ENCODE measurements around the gene MBNL2. TPM values are rescaled to one million over a fixed set of nuclear protein-coding genes. Genes with fewer than 3 reads are reported as not detected.

The MBNL2 gene
- total RNA-seq, 1 donor from 2014 or later, result 27.2 TPM

DNA sequence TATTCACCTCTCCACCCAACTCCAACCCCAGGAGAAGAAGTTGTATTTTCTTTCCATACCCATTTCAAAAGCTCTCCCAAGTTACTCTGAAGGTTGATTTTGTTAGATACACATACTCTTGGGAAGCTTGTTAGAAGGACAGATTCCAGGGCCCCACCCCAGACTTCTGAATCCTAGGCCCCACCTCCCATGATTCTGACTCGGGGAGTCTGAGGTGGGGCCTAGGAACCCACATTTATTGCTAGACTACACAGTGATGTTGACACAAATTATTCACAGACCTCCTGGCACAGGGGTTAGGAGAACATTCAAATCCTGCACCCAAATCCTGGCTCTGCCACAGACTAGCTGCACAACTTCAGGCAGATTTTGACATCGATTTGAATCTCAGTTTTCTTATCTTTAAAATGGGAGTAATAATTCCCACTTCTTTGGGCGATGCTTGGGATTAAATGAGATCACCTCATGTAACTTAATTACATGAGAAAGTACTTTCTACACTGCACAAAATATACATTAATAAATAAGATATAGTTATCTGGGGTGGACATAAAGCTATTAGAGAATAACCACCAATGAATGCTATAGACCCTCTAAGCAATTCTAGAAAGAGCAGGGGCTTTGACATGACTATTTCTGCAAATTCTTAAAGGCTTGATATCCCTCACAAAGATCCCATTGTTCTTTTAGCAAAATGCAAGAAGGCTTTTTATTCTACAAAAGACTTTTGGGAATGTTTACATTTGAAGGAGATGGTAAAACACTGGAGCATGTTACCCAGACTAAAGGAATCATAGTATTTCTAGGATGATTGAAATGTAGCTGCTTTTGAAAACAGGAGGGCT lies 18.0 kb downstream of the MBNL2 start:
- peaks cover 41% of the 10 kb centered on the region for H3K36me3 Mint-ChIP-seq (ENCODE audit: low read depth)

DNA sequence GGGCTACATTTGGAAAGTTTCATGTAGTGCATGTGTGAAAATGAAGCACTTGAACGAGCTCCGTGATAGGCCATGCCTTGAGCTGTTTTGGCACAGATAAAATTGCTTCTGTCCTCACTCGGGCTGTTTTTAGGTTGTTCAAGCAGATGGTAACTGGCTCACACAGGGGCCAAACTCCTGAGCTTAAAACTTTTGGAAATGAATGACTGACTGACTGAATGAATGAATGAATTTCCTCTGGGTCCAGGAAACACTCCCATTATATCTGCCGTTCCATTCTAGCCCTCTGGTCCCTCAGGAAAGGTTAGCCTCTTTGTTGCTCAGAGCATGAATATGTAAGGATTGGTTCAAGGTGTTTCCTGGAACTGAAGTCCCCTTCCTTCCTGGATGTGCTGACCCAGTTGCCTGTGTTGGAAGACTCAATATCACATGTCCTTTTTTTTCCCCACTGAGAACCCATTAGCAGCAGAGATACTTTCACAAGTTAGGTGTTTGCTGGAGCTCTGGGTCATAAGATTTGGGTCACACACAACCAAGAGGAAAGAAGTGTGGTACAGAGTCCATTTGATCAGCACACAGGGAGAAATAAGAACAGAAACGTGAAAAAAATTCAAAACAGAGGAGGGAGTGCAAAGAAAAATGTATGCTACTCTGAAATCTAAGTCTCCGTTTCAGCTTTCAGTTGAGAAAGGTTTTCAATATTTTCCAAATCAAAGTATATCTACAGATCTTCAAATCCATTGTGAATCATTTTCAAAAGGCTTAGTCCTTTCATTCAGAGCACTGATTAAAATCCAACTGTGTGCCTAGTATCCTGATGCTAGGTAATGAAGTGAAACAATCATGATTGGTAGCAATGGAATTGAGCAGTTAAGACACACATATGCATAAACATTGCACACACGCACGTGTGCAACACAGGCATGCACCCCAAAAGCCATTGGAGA lies 18.9 kb downstream of the MBNL2 start:
- intact Hi-C loops (cut with micrococcal nuclease), result no loop called here
- Mint-ChIP-seq H3K4me1 (ENCODE audit: low read depth) (peaks cover 37% of the 10 kb centered on the region), H3K4me3 (ENCODE audit: low read depth) (no peak overlapping the region), H3K27ac (no peak overlapping the region), H3K27me3 (ENCODE audit: low read depth) (no peaks in the 10 kb centered on the region), H3K36me3 (ENCODE audit: low read depth) (peaks cover 33% of the 10 kb centered on the region), H3K9me3 (no peaks in the 10 kb centered on the region)
- no peak for DNase-seq (ENCODE audit: low spot score)

More for the DNA sequence above, 18.0 kb downstream of the MBNL2 start:
- intact Hi-C loops (cut with micrococcal nuclease), result no loop called here
- H3K4me3 Mint-ChIP-seq (ENCODE audit: low read depth), result no peak overlapping the region
- H3K4me1 Mint-ChIP-seq (ENCODE audit: low read depth), result peaks cover 39% of the 10 kb centered on the region
- no peak overlapping the region for H3K27ac Mint-ChIP-seq
- DNase-seq (ENCODE audit: low spot score), result no peak
- no peaks in the 10 kb centered on the region for H3K27me3 Mint-ChIP-seq (ENCODE audit: low read depth)
- H3K9me3 Mint-ChIP-seq, result no peaks in the 10 kb centered on the region

DNA sequence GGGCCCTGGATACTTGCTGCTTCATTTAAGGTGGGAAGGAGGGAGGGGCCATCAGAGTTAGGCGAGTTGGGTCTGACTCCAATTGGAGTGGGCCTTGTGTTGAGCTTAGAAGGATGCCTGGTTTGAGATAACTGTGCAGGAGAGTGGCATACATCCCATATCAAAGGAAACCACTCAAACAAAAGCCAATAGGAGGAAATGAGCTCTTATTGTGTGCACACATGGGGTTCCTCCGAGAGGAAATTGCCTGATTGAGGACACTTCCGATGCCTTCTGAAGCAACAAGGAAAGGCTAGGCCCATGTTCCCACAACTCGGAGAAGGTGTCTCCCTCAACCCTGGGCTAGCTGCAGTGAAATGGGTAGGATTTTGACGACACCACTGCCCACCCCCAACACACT lies 19.6 kb downstream of the MBNL2 start:
- peaks cover 34% of the 10 kb centered on the region for H3K4me1 Mint-ChIP-seq (ENCODE audit: low read depth)
- intact Hi-C loops (cut with micrococcal nuclease), result no loop called here
- H3K27ac Mint-ChIP-seq, result no peak overlapping the region
- H3K9me3 Mint-ChIP-seq, result no peaks in the 10 kb centered on the region
- no peaks in the 10 kb centered on the region for H3K27me3 Mint-ChIP-seq (ENCODE audit: low read depth)
- H3K4me3 Mint-ChIP-seq (ENCODE audit: low read depth), result no peak overlapping the region
- no peak for DNase-seq (ENCODE audit: low spot score)
- peaks cover 26% of the 10 kb centered on the region for H3K36me3 Mint-ChIP-seq (ENCODE audit: low read depth)

- intact Hi-C loops (cut with micrococcal nuclease), result no loop called here
- peaks cover 20% of the 10 kb centered on the region for H3K36me3 Mint-ChIP-seq (ENCODE audit: low read depth)
- H3K27me3 Mint-ChIP-seq (ENCODE audit: low read depth), result no peaks in the 10 kb centered on the region
- H3K4me1 Mint-ChIP-seq (ENCODE audit: low read depth), result peaks cover 25% of the 10 kb centered on the region
- no peak for DNase-seq (ENCODE audit: low spot score)
- H3K9me3 Mint-ChIP-seq, result no peaks in the 10 kb centered on the region
- H3K27ac Mint-ChIP-seq, result no peak overlapping the region
- no peak overlapping the region for H3K4me3 Mint-ChIP-seq (ENCODE audit: low read depth)
Observed at GRCh38 chr13:97242755-97243497, 20.8 kb downstream of the MBNL2 start.

DNA sequence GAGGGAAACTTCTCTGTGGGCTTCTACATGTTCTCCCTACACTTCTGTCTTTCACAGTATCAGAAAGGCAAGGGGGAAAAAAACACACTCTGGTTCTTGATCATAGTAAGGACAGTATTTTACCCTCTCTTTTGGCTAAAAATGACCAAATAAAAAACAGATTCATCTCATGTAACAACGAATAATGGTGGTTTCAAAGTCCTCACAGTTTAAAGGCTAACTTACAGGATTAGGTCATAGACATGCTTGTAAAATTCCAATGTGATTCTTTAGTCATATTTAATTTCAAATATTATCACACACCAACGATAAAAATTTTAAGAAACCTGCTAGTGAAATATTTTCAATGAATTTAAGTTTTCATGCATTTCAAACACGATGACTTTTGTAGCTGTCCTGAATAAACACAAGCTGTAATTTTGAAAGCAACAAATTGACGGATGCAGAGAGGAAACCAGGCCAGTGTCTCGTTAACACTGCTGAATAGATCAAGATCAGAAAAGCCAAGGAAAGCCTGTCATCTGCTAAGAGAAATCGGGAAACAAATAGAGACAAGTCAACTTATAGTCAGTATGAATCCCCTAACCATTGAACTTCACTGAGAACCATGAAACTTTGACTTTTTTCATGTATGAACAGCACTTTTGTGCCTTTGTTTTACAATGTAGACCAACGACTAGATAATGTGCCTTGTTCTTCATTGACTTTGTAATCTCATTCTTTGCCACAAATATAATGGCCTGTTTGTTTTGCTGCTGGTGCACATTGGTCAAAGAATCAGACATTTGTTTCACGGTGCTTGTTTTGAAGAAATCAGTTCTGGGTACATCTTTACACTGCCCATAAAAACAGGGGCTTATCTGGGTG lies 22.0 kb downstream of the MBNL2 start:
- intact Hi-C loops (cut with micrococcal nuclease), result no loop called here
- Mint-ChIP-seq H3K4me3 (ENCODE audit: low read depth) (no peak overlapping the region), H3K27ac (no peak overlapping the region), H3K9me3 (no peaks in the 10 kb centered on the region), H3K27me3 (ENCODE audit: low read depth) (no peaks in the 10 kb centered on the region), H3K36me3 (ENCODE audit: low read depth) (peaks cover 10% of the 10 kb centered on the region), H3K4me1 (ENCODE audit: low read depth) (peaks cover 13% of the 10 kb centered on the region)
- DNase-seq (ENCODE audit: low spot score), result no peak

- peaks cover 14% of the 10 kb centered on the region for H3K4me1 Mint-ChIP-seq (ENCODE audit: low read depth)
- H3K27ac Mint-ChIP-seq, result no peak overlapping the region
- no peaks in the 10 kb centered on the region for H3K9me3 Mint-ChIP-seq
- H3K27me3 Mint-ChIP-seq (ENCODE audit: low read depth), result no peaks in the 10 kb centered on the region
- no peak overlapping the region for H3K4me3 Mint-ChIP-seq (ENCODE audit: low read depth)
- intact Hi-C loops (cut with micrococcal nuclease), result no loop called here
- DNase-seq (ENCODE audit: low spot score), result no peak
- peaks cover 3% of the 10 kb centered on the region for H3K36me3 Mint-ChIP-seq (ENCODE audit: low read depth)
Observed at GRCh38 chr13:97245011-97245410, 22.9 kb downstream of the MBNL2 start.

DNA sequence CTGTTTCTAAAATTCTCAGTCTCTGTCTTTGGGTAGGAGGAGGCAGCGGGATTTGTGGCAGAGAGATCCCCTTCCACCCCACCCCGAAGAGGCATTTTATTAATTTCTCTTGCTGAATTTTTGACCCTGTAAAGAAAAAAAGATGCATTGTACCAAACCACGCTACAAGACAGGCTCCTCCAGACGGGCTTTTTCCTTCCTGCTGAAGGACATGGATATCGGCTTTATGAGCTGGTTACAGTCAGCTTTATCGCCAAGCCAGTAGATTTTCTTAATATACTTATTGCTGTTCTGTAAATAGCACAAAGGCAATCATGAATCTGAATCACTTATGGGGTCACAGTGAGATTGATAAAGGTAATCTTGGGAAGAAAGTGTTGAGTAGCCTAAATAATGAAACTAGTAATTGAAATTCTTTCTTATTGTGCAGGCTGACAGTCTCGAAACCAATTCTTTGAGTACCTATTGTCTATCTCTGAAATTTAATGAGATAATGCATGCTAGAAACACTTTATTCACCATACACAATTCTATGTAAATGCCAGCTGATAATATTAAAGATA lies 24.5 kb downstream of the MBNL2 start:
- intact Hi-C loops (cut with micrococcal nuclease), result no loop called here
- no peak overlapping the region for H3K4me3 Mint-ChIP-seq (ENCODE audit: low read depth)
- no peak for DNase-seq (ENCODE audit: low spot score)
- H3K4me1 Mint-ChIP-seq (ENCODE audit: low read depth), result peaks cover 18% of the 10 kb centered on the region
- H3K27ac Mint-ChIP-seq, result no peak overlapping the region
- no peaks in the 10 kb centered on the region for H3K27me3 Mint-ChIP-seq (ENCODE audit: low read depth)
- no peaks in the 10 kb centered on the region for H3K9me3 Mint-ChIP-seq
- H3K36me3 Mint-ChIP-seq (ENCODE audit: low read depth), result no peaks in the 10 kb centered on the region

GRCh38 chr13:97248243-97248642 lies 26.1 kb downstream of the MBNL2 start:
- DNase-seq (ENCODE audit: low spot score), result no peak
- intact Hi-C loops (cut with micrococcal nuclease), result no loop called here
- H3K4me1 Mint-ChIP-seq (ENCODE audit: low read depth), result peaks cover 17% of the 10 kb centered on the region
- no peaks in the 10 kb centered on the region for H3K9me3 Mint-ChIP-seq
- H3K36me3 Mint-ChIP-seq (ENCODE audit: low read depth), result no peaks in the 10 kb centered on the region
- H3K27ac Mint-ChIP-seq, result no peak overlapping the region
- H3K27me3 Mint-ChIP-seq (ENCODE audit: low read depth), result no peaks in the 10 kb centered on the region
- H3K4me3 Mint-ChIP-seq (ENCODE audit: low read depth), result no peak overlapping the region

DNA sequence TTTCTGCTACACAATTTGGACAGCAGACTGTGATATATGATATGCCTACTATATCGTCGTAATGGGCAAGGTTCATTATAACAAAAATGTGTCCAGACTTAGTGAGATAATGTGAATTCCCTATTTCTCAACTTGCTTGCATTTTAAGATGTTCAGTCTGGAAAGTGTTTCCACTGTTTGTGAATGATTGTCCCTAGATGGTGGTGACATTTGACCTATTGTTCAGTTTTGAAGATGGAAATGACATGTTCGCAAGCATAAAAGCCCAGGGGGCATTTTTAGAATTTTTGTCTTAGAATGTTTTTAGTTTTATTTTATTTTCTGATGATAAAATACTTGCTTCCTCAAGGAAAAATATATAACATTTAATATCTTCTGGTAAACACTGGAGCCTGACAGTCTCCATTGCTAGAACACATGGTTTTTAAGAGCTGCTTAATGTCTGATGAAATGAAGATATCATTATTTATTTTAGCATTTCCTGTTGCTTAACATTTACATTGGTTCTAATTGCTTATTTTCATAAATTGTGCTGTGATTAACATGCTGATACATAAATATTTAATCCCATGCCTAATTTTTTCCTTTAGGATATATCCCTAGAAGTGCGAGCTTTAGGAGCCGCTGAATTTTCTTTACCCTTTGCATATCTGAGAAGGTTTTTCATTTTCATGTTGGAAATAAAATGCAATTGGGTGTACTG lies 27.1 kb downstream of the MBNL2 start:
- Mint-ChIP-seq H3K9me3 (no peaks in the 10 kb centered on the region), H3K4me1 (ENCODE audit: low read depth) (peaks cover 12% of the 10 kb centered on the region), H3K27me3 (ENCODE audit: low read depth) (no peaks in the 10 kb centered on the region), H3K27ac (no peak overlapping the region), H3K4me3 (ENCODE audit: low read depth) (no peak overlapping the region), H3K36me3 (ENCODE audit: low read depth) (no peaks in the 10 kb centered on the region)
- intact Hi-C loops (cut with micrococcal nuclease), result no loop called here
- no peak for DNase-seq (ENCODE audit: low spot score)

- DNase-seq (ENCODE audit: low spot score), result no peak
- intact Hi-C loops (cut with micrococcal nuclease), result no loop called here
- Mint-ChIP-seq H3K4me3 (ENCODE audit: low read depth) (no peak overlapping the region), H3K9me3 (no peaks in the 10 kb centered on the region), H3K27me3 (ENCODE audit: low read depth) (no peaks in the 10 kb centered on the region), H3K27ac (no peak overlapping the region), H3K4me1 (ENCODE audit: low read depth) (peaks cover 19% of the 10 kb centered on the region), H3K36me3 (ENCODE audit: low read depth) (no peaks in the 10 kb centered on the region)
Observed at GRCh38 chr13:97249796-97250495, 27.8 kb downstream of the MBNL2 start.

GRCh38 chr13:97250560-97250959 lies 28.4 kb downstream of the MBNL2 start:
- Mint-ChIP-seq H3K4me3 (ENCODE audit: low read depth) (no peak overlapping the region), H3K36me3 (ENCODE audit: low read depth) (no peaks in the 10 kb centered on the region), H3K4me1 (ENCODE audit: low read depth) (peaks cover 25% of the 10 kb centered on the region)

More at GRCh38 chr13:97250560-97250959, 28.4 kb downstream of the MBNL2 start:
- no peaks in the 10 kb centered on the region for H3K27me3 Mint-ChIP-seq (ENCODE audit: low read depth)
- no peak for DNase-seq (ENCODE audit: low spot score)
- no peaks in the 10 kb centered on the region for H3K9me3 Mint-ChIP-seq
- no peak overlapping the region for H3K27ac Mint-ChIP-seq
- intact Hi-C loops (cut with micrococcal nuclease), result no loop called here
